Suprapubic skin (tissue), 4 donors: ENCODE data around the gene EZR. TPM values are rescaled to one million over a fixed set of nuclear protein-coding genes. Genes with fewer than 3 reads are reported as not detected.

Experiments used
- DNase-seq, 2 donors: peaks; one replicate each; pipeline ENCODE4 v3.0.0-alpha.2; 2019; ENCODE audit warnings: low spot score in 2 of 2
- H3K27ac ChIP-seq: fragments of 200-600 bp; sonication (generic); one replicate; pipeline ENCODE4 v1.5.1; 2019
- H3K27me3 ChIP-seq: fragments of 200-600 bp; sonication (generic); one replicate; pipeline ENCODE4 v1.5.1; 2019
- H3K36me3 ChIP-seq: fragments of 200-600 bp; sonication (generic); one replicate; pipeline ENCODE4 v1.5.1; 2019
- H3K4me1 ChIP-seq: fragments of 200-600 bp; sonication (generic); one replicate; pipeline ENCODE4 v1.5.1; 2019
- H3K4me3 ChIP-seq: fragments of 200-600 bp; sonication (generic); one replicate; pipeline ENCODE4 v1.5.1; 2019; ENCODE audit warnings: mild to moderate bottlenecking
- H3K9me3 ChIP-seq: fragments of 200-600 bp; sonication (generic); one replicate; pipeline ENCODE4 v1.5.1; 2019
- CTCF ChIP-seq, 2 donors: fragments of 200-600 bp in 1 of 2; fragments of 450-650 bp in 1 of 2; sonication (generic) in 1 of 2; IDR thresholded peaks; one replicate each; pipeline ENCODE4 v1.5.1; 2016 to 2019; ENCODE audit warnings: antibody characterized with exemption in 2 of 2, mild to moderate bottlenecking in 1 of 2, moderate library complexity in 1 of 2
- EP300 ChIP-seq: sonication (generic); formaldehyde crosslinking; IDR thresholded peaks from one replicate; pipeline ENCODE4 v1.6.1; 2017; ENCODE audit warnings: antibody characterized with exemption
- POLR2A ChIP-seq, 2 donors: fragments of 450-650 bp; IDR thresholded peaks; one replicate each; pipeline ENCODE4 v1.6.1; 2017; ENCODE audit warnings: antibody characterized with exemption in 2 of 2, mild to moderate bottlenecking in 2 of 2, moderate library complexity in 2 of 2
- POLR2AphosphoS5 ChIP-seq, 3 donors: sonication (generic); formaldehyde crosslinking; IDR thresholded peaks; one replicate each; pipeline ENCODE4 v1.6.1; 2017; ENCODE audit warnings: antibody characterized with exemption in 3 of 3
- WGBS: methylation state at CpG from one replicate; pipeline ENCODE4 v1.1.5; 2018; 5-methylcytosine and 5-hydroxymethylcytosine counted together
- total RNA-seq, 4 donors: library from RNA; depleted of rRNA; stranded (reverse); fragments of >200 nt; gene quantifications; one replicate each; pipeline ENCODE4 v1.1.0, GENCODE V29; 2016

The EZR gene
- total RNA-seq, 4 donors from 2014 or later, result 154 to 394 (median 238) TPM

- DNase-seq, result peak in 1 of 2 donors; percentile 67
- 62% methylated on average over 9 of the region's 9 CpGs for WGBS
- H3K36me3 ChIP-seq, result no peaks in the 10 kb centered on the region
- no peaks in the 10 kb centered on the region for H3K9me3 ChIP-seq
- TF ChIP-seq POLR2A (IDR thresholded peaks at IDR 0.05), result no peak
- no peak for TF ChIP-seq EP300
- TF ChIP-seq POLR2AphosphoS5 (IDR thresholded peaks at IDR 0.05), result no peak
- TF ChIP-seq CTCF (IDR thresholded peaks at IDR 0.05), result no peak
- H3K4me1 ChIP-seq, result peaks cover 6% of the 10 kb centered on the region
- no peak overlapping the region for H3K27ac ChIP-seq
- no peaks in the 10 kb centered on the region for H3K27me3 ChIP-seq
- no peak overlapping the region for H3K4me3 ChIP-seq
These were observed 63.0 kb downstream of the EZR start for GRCh38 chr6:158756126-158756525.

GRCh38 chr6:158755636-158756035 is 63.5 kb downstream of the EZR start:
- peak in 1 of 2 donors; percentile 60 for DNase-seq
- TF ChIP-seq EP300 (no peak), POLR2AphosphoS5 (IDR thresholded peaks at IDR 0.05) (no peak), POLR2A (IDR thresholded peaks at IDR 0.05) (no peak), CTCF (IDR thresholded peaks at IDR 0.05) (no peak)
- Histone ChIP-seq H3K4me3 (no peak overlapping the region), H3K27me3 (no peaks in the 10 kb centered on the region), H3K4me1 (peaks cover 6% of the 10 kb centered on the region), H3K36me3 (no peaks in the 10 kb centered on the region), H3K9me3 (no peaks in the 10 kb centered on the region), H3K27ac (no peak overlapping the region)
- 94% methylated on average over 13 of the region's 13 CpGs for WGBS

- TF ChIP-seq POLR2AphosphoS5 (IDR thresholded peaks at IDR 0.05), result no peak
- TF ChIP-seq CTCF (IDR thresholded peaks at IDR 0.05), result no peak
- no peak for TF ChIP-seq EP300
- TF ChIP-seq POLR2A (IDR thresholded peaks at IDR 0.05), result no peak
- no peak overlapping the region for H3K27ac ChIP-seq
- no peaks in the 10 kb centered on the region for H3K9me3 ChIP-seq
- H3K4me3 ChIP-seq, result no peak overlapping the region
- H3K27me3 ChIP-seq, result no peaks in the 10 kb centered on the region
- no peaks in the 10 kb centered on the region for H3K36me3 ChIP-seq
- peak in 1 of 2 donors; percentile 37 for DNase-seq
- H3K4me1 ChIP-seq, result peaks cover 6% of the 10 kb centered on the region
- WGBS, result 84% methylated on average over 11 of the region's 11 CpGs
These were observed 64.4 kb downstream of the EZR start for GRCh38 chr6:158754738-158755137.

GRCh38 chr6:158753811-158754210 is 65.4 kb downstream of the EZR start:
- H3K4me1 ChIP-seq, result no peaks in the 10 kb centered on the region
- H3K9me3 ChIP-seq, result no peaks in the 10 kb centered on the region
- no peak overlapping the region for H3K27ac ChIP-seq
- H3K36me3 ChIP-seq, result no peaks in the 10 kb centered on the region
- H3K27me3 ChIP-seq, result no peaks in the 10 kb centered on the region
- no peak overlapping the region for H3K4me3 ChIP-seq
- WGBS, result 95% methylated on average over 9 of the region's 9 CpGs
- TF ChIP-seq EP300 (no peak), CTCF (IDR thresholded peaks at IDR 0.05) (no peak), POLR2A (IDR thresholded peaks at IDR 0.05) (no peak), POLR2AphosphoS5 (IDR thresholded peaks at IDR 0.05) (no peak)
- peak in 1 of 2 donors; percentile 54 for DNase-seq

- Histone ChIP-seq H3K27ac (no peak overlapping the region), H3K4me3 (no peak overlapping the region), H3K9me3 (no peaks in the 10 kb centered on the region), H3K36me3 (no peaks in the 10 kb centered on the region), H3K27me3 (no peaks in the 10 kb centered on the region), H3K4me1 (no peaks in the 10 kb centered on the region)
- peak in 1 of 2 donors; percentile 37 for DNase-seq
- TF ChIP-seq EP300, result no peak
- TF ChIP-seq CTCF (IDR thresholded peaks at IDR 0.05), result no peak
- no peak for TF ChIP-seq POLR2A (IDR thresholded peaks at IDR 0.05)
- TF ChIP-seq POLR2AphosphoS5 (IDR thresholded peaks at IDR 0.05), result no peak
- 54% methylated on average over 2 of the region's 3 CpGs for WGBS
These were observed 66.6 kb downstream of the EZR start for GRCh38 chr6:158752613-158753012.
